AG09309 (cell line): Measurements from ENCODE around the gene PAGE4.

ENCODE experiments used
- DNase-seq: peaks from one replicate; pipeline ENCODE4 v3.0.0-alpha.2; 2010; ENCODE audit warnings: low read depth
- H3K4me3 ChIP-seq: 2 replicates; pipeline ENCODE4 v1.5.1; 2011; ENCODE audit warnings: mild to moderate bottlenecking, low read depth, low read length, moderate library complexity; ENCODE audit not compliant: control insufficient read depth
- CTCF ChIP-seq: IDR thresholded peaks from 2 replicates; pipeline ENCODE4 v1.5.1; 2011; ENCODE audit warnings: mild to moderate bottlenecking, low read depth, low read length, inconsistent platforms; ENCODE audit not compliant: insufficient read depth, control insufficient read depth; ENCODE audit errors: missing control alignments

The PAGE4 gene

DNA sequence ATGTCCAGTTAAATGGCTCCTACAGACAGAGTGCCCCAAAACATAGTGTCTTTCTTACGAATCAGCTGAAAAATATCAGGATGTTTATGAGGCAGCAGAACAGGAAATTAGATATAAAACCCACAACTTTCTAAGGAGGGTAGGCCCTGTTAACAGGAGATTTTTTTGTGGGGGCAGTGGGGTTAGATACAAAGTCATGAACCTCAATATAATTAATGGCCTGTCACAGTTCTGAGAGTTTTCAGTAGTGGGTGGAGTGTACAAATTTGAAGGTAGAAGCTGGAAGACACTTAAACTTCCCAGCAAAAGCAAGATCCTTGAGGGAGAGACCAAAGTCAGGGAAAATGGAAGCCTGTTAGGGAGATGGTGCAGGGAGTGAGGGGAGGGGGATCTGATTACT lies 17.4 kb downstream of the PAGE4 start:
- no peak overlapping the region for H3K4me3 ChIP-seq
- TF ChIP-seq CTCF = no peak
- no peak for DNase-seq

DNA sequence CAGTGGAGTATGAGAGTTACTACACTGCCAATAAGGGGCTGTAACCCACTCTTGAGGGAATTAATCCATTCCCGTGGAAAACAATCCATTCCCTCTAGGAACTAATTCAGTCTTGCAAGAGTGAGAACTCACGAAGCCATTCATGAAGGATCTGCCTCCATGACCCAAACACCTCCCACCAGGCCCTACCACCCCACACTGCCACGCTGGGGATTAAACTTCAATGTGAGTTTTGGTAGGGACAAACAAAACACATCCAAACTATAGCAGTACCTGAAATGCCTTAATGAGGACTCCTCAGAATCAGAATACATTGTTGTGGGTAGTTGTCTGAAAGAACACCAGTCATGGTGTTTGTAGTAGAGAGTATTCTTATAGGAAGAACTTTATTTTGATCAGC lies 19.2 kb downstream of the PAGE4 start:
- no peak for TF ChIP-seq CTCF
- no peak overlapping the region for H3K4me3 ChIP-seq
- DNase-seq = no peak

DNA sequence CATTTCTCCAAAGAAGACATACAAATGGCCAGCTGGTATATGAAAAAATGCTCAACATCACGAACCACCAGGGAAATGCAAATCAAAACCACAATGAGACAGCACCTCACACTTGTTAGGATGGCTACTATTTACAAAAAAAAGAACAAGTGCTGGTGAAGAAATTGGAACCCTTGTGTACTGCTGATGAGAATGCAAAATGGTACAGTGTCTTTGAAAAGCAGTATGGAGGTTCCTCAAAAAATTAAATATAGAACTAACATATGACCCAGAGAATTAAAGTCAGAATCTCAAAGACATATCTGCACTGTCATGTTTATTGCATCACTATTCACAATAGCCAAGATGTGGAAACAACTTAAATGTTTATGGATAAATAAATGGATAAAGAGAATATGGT lies 20.9 kb downstream of the PAGE4 start:
- no peak for TF ChIP-seq CTCF
- H3K4me3 ChIP-seq = no peak overlapping the region
- no peak for DNase-seq

DNA sequence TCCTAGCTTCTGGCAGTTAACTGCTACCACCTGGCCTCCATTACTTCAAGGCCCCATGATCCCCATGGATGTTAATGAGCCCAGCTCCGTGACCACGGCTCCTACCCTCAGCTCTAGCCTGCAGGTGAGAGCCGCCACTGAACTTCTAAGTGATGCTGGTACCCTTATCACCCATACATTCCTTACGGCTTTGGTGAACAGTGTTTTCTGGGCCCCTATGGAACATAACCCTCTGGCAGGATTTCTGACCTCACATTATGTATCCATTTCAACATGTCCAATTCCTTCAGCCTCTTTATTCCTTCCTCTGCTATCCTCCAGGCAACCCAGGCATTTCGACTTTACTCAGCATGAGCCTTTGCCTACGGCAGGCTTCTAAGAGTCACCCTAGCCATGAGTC lies 24.6 kb downstream of the PAGE4 start:
- no peak for TF ChIP-seq CTCF
- H3K4me3 ChIP-seq = no peak overlapping the region
- no peak for DNase-seq

- H3K4me3 ChIP-seq = no peak overlapping the region
- no peak for TF ChIP-seq CTCF
- DNase-seq = no peak
Measured at GRCh38 chrX:49856819-49857218, 27.7 kb downstream of the PAGE4 start.

DNA sequence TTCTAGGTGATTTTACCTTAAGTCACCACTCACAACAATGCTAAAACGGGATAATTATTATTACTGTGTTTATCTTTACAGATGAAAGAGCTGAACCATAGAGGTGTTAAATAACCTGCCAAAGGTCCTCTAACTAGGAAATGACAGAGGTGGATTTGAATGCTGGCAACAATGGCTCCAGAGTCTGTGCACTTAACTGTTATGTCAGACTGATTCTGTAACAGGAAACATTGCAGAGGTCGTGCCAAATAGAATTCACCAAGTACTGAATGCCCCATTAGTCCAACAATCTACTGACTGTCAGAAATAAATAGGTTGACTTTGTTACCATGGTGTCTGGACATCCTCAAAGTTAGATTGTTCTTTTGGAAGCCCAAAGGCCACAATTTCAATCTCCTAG lies 29.2 kb downstream of the PAGE4 start:
- H3K4me3 ChIP-seq = no peak overlapping the region
- TF ChIP-seq CTCF = no peak
- DNase-seq = no peak

- DNase-seq = no peak
- no peak for TF ChIP-seq CTCF
- H3K4me3 ChIP-seq = no peak overlapping the region
Measured at GRCh38 chrX:49859491-49859890, 30.4 kb downstream of the PAGE4 start.
